Smooth muscle cell (in vitro differentiated cells): ENCODE results near the gene DSCAM. TPM values are rescaled to one million over a fixed set of nuclear protein-coding genes. Genes with fewer than 3 reads are reported as not detected.

ENCODE experiments used
- DNase-seq: peaks from one replicate; lab custom pipeline; 2025; ENCODE audit not compliant: unreplicated experiment; lab: John Stamatoyannopoulos, UW
- H2AFZ ChIP-seq: fragments of 200-600 bp; sonication (generic); 2 replicates; pipeline ENCODE4 v1.6.0; 2016; ENCODE audit warnings: antibody characterized with exemption, low read depth, mild to moderate bottlenecking
- H3F3A ChIP-seq: fragments of 200-600 bp; sonication (generic); 2 replicates; pipeline ENCODE4 v1.6.0; 2017; ENCODE audit warnings: antibody characterized with exemption, low read depth
- H3K27ac ChIP-seq: fragments of 200-600 bp; sonication (generic); 2 replicates; pipeline ENCODE4 v1.5.1; 2016; ENCODE audit warnings: low read depth, mild to moderate bottlenecking
- H3K27me3 ChIP-seq: fragments of 200-600 bp; sonication (generic); 2 replicates; pipeline ENCODE4 v1.6.1; 2016; ENCODE audit warnings: low read depth, mild to moderate bottlenecking
- H3K36me3 ChIP-seq: fragments of 200-600 bp; sonication (generic); 2 replicates; pipeline ENCODE4 v1.5.1; 2016; ENCODE audit warnings: low read depth
- H3K4me1 ChIP-seq: fragments of 200-600 bp; sonication (generic); 2 replicates; pipeline ENCODE4 v1.5.1; 2016; ENCODE audit warnings: low read depth
- H3K4me2 ChIP-seq: fragments of 200-600 bp; sonication (generic); 2 replicates; pipeline ENCODE4 v1.6.0; 2016; ENCODE audit warnings: mild to moderate bottlenecking
- H3K4me3 ChIP-seq: fragments of 200-600 bp; sonication (generic); 2 replicates; pipeline ENCODE4 v1.5.1; 2016; ENCODE audit warnings: mild to moderate bottlenecking
- H3K79me2 ChIP-seq: fragments of 200-600 bp; sonication (generic); 2 replicates; pipeline ENCODE4 v1.6.0; 2016; ENCODE audit warnings: low read depth, mild to moderate bottlenecking
- H3K9ac ChIP-seq: fragments of 200-600 bp; sonication (generic); 2 replicates; pipeline ENCODE4 v1.6.0; 2016; ENCODE audit warnings: low read depth
- H3K9me3 ChIP-seq: fragments of 200-600 bp; sonication (generic); replicated peaks from 2 replicates; pipeline ENCODE4 v1.5.1; 2016; ENCODE audit warnings: low read depth
- H4K20me1 ChIP-seq: fragments of 200-600 bp; sonication (generic); 2 replicates; pipeline ENCODE4 v1.6.0; 2016; ENCODE audit warnings: low read depth
- CTCF ChIP-seq: fragments of 200-600 bp; sonication (generic); IDR thresholded peaks from 2 replicates; pipeline ENCODE4 v1.5.1; 2017; ENCODE audit warnings: borderline replicate concordance, mild to moderate bottlenecking, antibody characterized with exemption; ENCODE audit not compliant: insufficient read depth, poor library complexity, severe bottlenecking
- WGBS: methylation state at CpG from one replicate; pipeline ENCODE4 v1.1.7; 2016; ENCODE audit warnings: low lambda C conversion rate; 5-methylcytosine and 5-hydroxymethylcytosine counted together
- polyA plus RNA-seq: library from polyadenylated mRNA; unstranded; fragments of >200 nt; fragmentation: Nextera tagmentation; extraction: Ambion mirVana; gene quantifications from 2 replicates; pipeline ENCODE4 v1.2.1, GENCODE V29; 2016
- total RNA-seq: library from RNA; depleted of rRNA; stranded (reverse); fragments of >200 nt; gene quantifications from 2 replicates; pipeline ENCODE4 v1.2.3, GENCODE V29; 2014

DSCAM gene
- total and polyA plus RNA-seq, 2 experiments from 2014 or later = not detected

GRCh38 chr21:40191196-40191595 is 655.8 kb downstream of the DSCAM start:
- DNase-seq = no peak
- Histone ChIP-seq H3K4me3 (no peak overlapping the region), H3K36me3 (no peaks in the 10 kb centered on the region), H2AFZ (no peak overlapping the region), H3F3A (no peaks in the 10 kb centered on the region), H3K79me2 (no peaks in the 10 kb centered on the region), H3K9ac (no peak overlapping the region), H3K9me3 (no peaks in the 10 kb centered on the region), H3K27me3 (no peaks in the 10 kb centered on the region), H3K4me2 (no peak overlapping the region), H4K20me1 (no peaks in the 10 kb centered on the region), H3K27ac (no peak overlapping the region), H3K4me1 (no peaks in the 10 kb centered on the region)
- no peak for TF ChIP-seq CTCF
- 94% methylated on average over 3 of the region's 3 CpGs for WGBS

GRCh38 chr21:40187946-40188654 is 658.9 kb downstream of the DSCAM start:
- Histone ChIP-seq H3K9ac (no peak overlapping the region), H4K20me1 (no peaks in the 10 kb centered on the region), H3K27me3 (no peaks in the 10 kb centered on the region), H3K4me2 (no peak overlapping the region), H2AFZ (no peak overlapping the region), H3K4me1 (no peaks in the 10 kb centered on the region), H3K9me3 (no peaks in the 10 kb centered on the region), H3K27ac (no peak overlapping the region), H3F3A (no peaks in the 10 kb centered on the region), H3K36me3 (no peaks in the 10 kb centered on the region), H3K79me2 (no peaks in the 10 kb centered on the region), H3K4me3 (no peak overlapping the region)
- no peak for DNase-seq
- 91% methylated on average over 9 of the region's 9 CpGs for WGBS
- no peak for TF ChIP-seq CTCF

GRCh38 chr21:40187244-40187643 is 659.7 kb downstream of the DSCAM start:
- DNase-seq = no peak
- H3K36me3 ChIP-seq = no peaks in the 10 kb centered on the region
- no peaks in the 10 kb centered on the region for H3K4me1 ChIP-seq
- no peak overlapping the region for H3K4me2 ChIP-seq
- no peaks in the 10 kb centered on the region for H4K20me1 ChIP-seq
- no peaks in the 10 kb centered on the region for H3K9me3 ChIP-seq
- no peak overlapping the region for H2AFZ ChIP-seq
- WGBS = 93% methylated on average over 6 of the region's 6 CpGs
- H3K27ac ChIP-seq = no peak overlapping the region
- no peak overlapping the region for H3K9ac ChIP-seq
- no peaks in the 10 kb centered on the region for H3F3A ChIP-seq
- H3K4me3 ChIP-seq = no peak overlapping the region
- H3K27me3 ChIP-seq = no peaks in the 10 kb centered on the region
- no peaks in the 10 kb centered on the region for H3K79me2 ChIP-seq
- TF ChIP-seq CTCF = no peak

GRCh38 chr21:40186045-40186444 is 660.9 kb downstream of the DSCAM start:
- Histone ChIP-seq H2AFZ (no peak overlapping the region), H3K4me2 (no peak overlapping the region), H3K27ac (no peak overlapping the region), H3K9ac (no peak overlapping the region), H3K4me3 (no peak overlapping the region), H3K9me3 (no peaks in the 10 kb centered on the region), H3K36me3 (no peaks in the 10 kb centered on the region), H4K20me1 (no peaks in the 10 kb centered on the region), H3K27me3 (no peaks in the 10 kb centered on the region), H3K4me1 (no peaks in the 10 kb centered on the region), H3K79me2 (no peaks in the 10 kb centered on the region), H3F3A (no peaks in the 10 kb centered on the region)
- WGBS = 68% methylated on average over 6 of the region's 6 CpGs
- DNase-seq = no peak
- no peak for TF ChIP-seq CTCF
